ENCODE data around the gene FERMT2.
"Not testable (repeated sequence)": the region's sequence is repeated elsewhere in the genome, so short reads cannot be mapped to it uniquely, and the experiment has no call there.

The FERMT2 gene

GRCh38 chr14:52901357-52901980, 49.4 kb downstream of the FERMT2 start:
- DNase-seq (ENCODE audit: low spot score) = no peak

- DNase-seq (ENCODE audit: low spot score) = no peak
These were observed 50.1 kb downstream of the FERMT2 start for GRCh38 chr14:52900731-52901130.

GRCh38 chr14:52898496-52898895, 52.4 kb downstream of the FERMT2 start:
- DNase-seq (ENCODE audit: low spot score) = no peak

- DNase-seq (ENCODE audit: low spot score) = no peak
These were observed 55.9 kb downstream of the FERMT2 start for GRCh38 chr14:52895000-52895399.

- no peak for DNase-seq (ENCODE audit: low spot score)
These were observed 59.0 kb downstream of the FERMT2 start for GRCh38 chr14:52891800-52892199.

GRCh38 chr14:52888839-52889838, 61.7 kb downstream of the FERMT2 start:
- DNase-seq (ENCODE audit: low spot score) = no peak

- DNase-seq (ENCODE audit: low spot score) = no peak
These were observed 62.7 kb downstream of the FERMT2 start for GRCh38 chr14:52888159-52888558.

GRCh38 chr14:52885230-52885629, 65.6 kb downstream of the FERMT2 start:
- DNase-seq (ENCODE audit: low spot score) = no peak

GRCh38 chr14:52883658-52884057, 67.2 kb downstream of the FERMT2 start:
- DNase-seq (ENCODE audit: low spot score) = no peak

GRCh38 chr14:52882824-52883223, 68.0 kb downstream of the FERMT2 start:
- DNase-seq (ENCODE audit: low spot score) = no peak

- no peak for DNase-seq (ENCODE audit: low spot score)
These were observed 70.9 kb downstream of the FERMT2 start for GRCh38 chr14:52879958-52880357.

- DNase-seq (ENCODE audit: low spot score) = no peak
These were observed 71.9 kb downstream of the FERMT2 start for GRCh38 chr14:52878946-52879345.

- DNase-seq (ENCODE audit: low spot score) = no peak
These were observed 72.4 kb downstream of the FERMT2 start for GRCh38 chr14:52878469-52878868.

- no peak for DNase-seq (ENCODE audit: low spot score)
These were observed 73.2 kb downstream of the FERMT2 start for GRCh38 chr14:52877628-52878027.

- DNase-seq (ENCODE audit: low spot score) = no peak
These were observed 74.0 kb downstream of the FERMT2 start for GRCh38 chr14:52876806-52877205.

GRCh38 chr14:52876311-52876710, 74.5 kb downstream of the FERMT2 start:
- no peak for DNase-seq (ENCODE audit: low spot score)

- no peak for DNase-seq (ENCODE audit: low spot score)
These were observed 75.1 kb downstream of the FERMT2 start for GRCh38 chr14:52875707-52876106.

- DNase-seq (ENCODE audit: low spot score) = no peak
These were observed 76.5 kb downstream of the FERMT2 start for GRCh38 chr14:52874389-52874788.

GRCh38 chr14:52873694-52874093, 77.2 kb downstream of the FERMT2 start:
- no peak for DNase-seq (ENCODE audit: low spot score)

GRCh38 chr14:52873065-52873464, 77.8 kb downstream of the FERMT2 start:
- no peak for DNase-seq (ENCODE audit: low spot score)

- no peak for DNase-seq (ENCODE audit: low spot score)
These were observed 79.2 kb downstream of the FERMT2 start for GRCh38 chr14:52871606-52872005.

- no peak for DNase-seq (ENCODE audit: low spot score)
These were observed 81.8 kb downstream of the FERMT2 start for GRCh38 chr14:52868911-52869618.

- not testable (repeated sequence) for DNase-seq (ENCODE audit: low spot score)
These were observed 86.0 kb downstream of the FERMT2 start for GRCh38 chr14:52864893-52865292.

All from ecto neural progenitor cell (in vitro differentiated cells).